ENCODE measurements around the gene ADGRG3. TPM values are rescaled to one million over a fixed set of nuclear protein-coding genes. Genes with fewer than 3 reads are reported as not detected.

The ADGRG3 gene
- total and polyA plus RNA-seq, 2 experiments from 2014 or later: not detected

DNA sequence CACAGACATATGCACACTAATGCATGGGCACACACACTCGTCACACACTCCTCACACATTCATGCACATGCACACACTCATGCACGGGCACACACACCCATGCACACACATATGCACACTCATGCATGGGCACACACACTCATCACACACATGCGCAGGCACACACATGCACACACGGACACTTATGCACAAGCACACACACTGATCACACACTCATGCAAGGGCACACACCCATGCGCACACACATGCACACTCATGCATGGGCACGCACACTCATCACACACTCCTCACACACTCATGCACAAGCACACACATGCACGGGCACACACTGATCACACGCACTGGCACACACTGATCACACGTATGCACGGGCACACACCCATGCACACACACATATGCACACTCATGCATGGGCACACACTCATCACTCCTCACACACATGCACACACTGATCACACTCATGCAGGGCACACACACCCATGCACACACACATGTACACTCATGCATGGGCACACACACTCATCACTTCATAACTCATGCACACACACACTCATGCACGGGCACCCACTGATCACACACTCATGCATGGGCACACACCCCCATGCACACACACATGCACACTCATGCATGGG is 23.6 kb upstream of the ADGRG3 start:
- H3K9ac ChIP-seq: no peak overlapping the region
- no peaks in the 10 kb centered on the region for H3K9me2 ChIP-seq (ENCODE audit: insufficient read depth)
- no peaks in the 10 kb centered on the region for H3K36me3 ChIP-seq (ENCODE audit: low read depth)
- no peak overlapping the region for H3K4me2 ChIP-seq (ENCODE audit: unreplicated experiment)
- DNase-seq: no peak
- no peak overlapping the region for H3K4me3 ChIP-seq
- in situ Hi-C loops (cut with MboI): no loop called here
- H4K20me1 ChIP-seq (ENCODE audit: insufficient read depth): no peaks in the 10 kb centered on the region
- WGBS, 2 experiments (ENCODE audit: low coverage in 1 of 2, low lambda C conversion rate in 2 of 2, missing lambda C conversion rate in 2 of 2): 97 to 99% methylated on average over 11 of the region's 11 CpGs
- H3K4me1 ChIP-seq (ENCODE audit: insufficient read depth): peaks cover 26% of the 10 kb centered on the region
- H3K27me3 ChIP-seq (replicated peaks; ENCODE audit: insufficient read depth): no peaks in the 10 kb centered on the region
- H2AFZ ChIP-seq: no peak overlapping the region
- no peak overlapping the region for H3K27ac ChIP-seq
- TF ChIP-seq EZH2phosphoT487 (IDR thresholded peaks at IDR 0.05; ENCODE audit: insufficient read depth, low read depth) (no peak), EZH2 (IDR thresholded peaks at IDR 0.05; ENCODE audit: insufficient read depth, poor library complexity, severe bottlenecking) (no peak)
- H3K79me2 ChIP-seq (ENCODE audit: insufficient read depth): no peaks in the 10 kb centered on the region
- H3K9me3 ChIP-seq (ENCODE audit: low read depth): no peaks in the 10 kb centered on the region
- no peaks in the 10 kb centered on the region for H3F3A ChIP-seq (ENCODE audit: insufficient read depth)

DNA sequence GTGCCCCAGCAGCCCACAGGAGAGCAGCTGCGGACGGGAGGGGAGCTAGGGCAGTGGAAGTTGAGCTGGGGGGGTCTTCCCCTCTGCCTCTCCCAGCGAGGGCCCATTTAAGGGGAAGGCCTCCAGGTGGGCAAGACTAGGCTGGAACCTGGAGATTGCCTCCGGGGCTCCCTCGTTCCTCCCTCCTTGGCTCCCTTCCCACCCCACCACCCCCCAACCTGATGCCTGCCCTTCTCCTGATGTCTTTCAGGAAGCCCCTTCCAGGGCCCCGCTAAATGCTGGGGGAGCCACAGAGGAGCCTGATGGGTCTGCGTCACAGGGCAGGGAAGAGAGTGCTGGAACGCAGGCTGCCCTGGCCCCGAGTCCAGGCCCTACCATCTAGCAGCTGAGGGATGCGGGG is 22.9 kb upstream of the ADGRG3 start:
- H3K4me2 ChIP-seq (ENCODE audit: unreplicated experiment): no peak overlapping the region
- WGBS, 2 experiments (ENCODE audit: low coverage in 1 of 2, low lambda C conversion rate in 2 of 2, missing lambda C conversion rate in 2 of 2): 68 to 83% methylated on average over 7 to 10 of the region's 10 CpGs
- H3K27ac ChIP-seq: no peak overlapping the region
- H2AFZ ChIP-seq: no peak overlapping the region
- no peaks in the 10 kb centered on the region for H3K27me3 ChIP-seq (replicated peaks; ENCODE audit: insufficient read depth)
- peaks cover 26% of the 10 kb centered on the region for H3K4me1 ChIP-seq (ENCODE audit: insufficient read depth)
- DNase-seq: no peak
- H3K36me3 ChIP-seq (ENCODE audit: low read depth): no peaks in the 10 kb centered on the region
- no peaks in the 10 kb centered on the region for H3K79me2 ChIP-seq (ENCODE audit: insufficient read depth)
- H3K9me2 ChIP-seq (ENCODE audit: insufficient read depth): no peaks in the 10 kb centered on the region
- no peaks in the 10 kb centered on the region for H3K9me3 ChIP-seq (ENCODE audit: low read depth)
- no peak for TF ChIP-seq EZH2phosphoT487 (IDR thresholded peaks at IDR 0.05; ENCODE audit: insufficient read depth, low read depth)
- no peak for TF ChIP-seq EZH2 (IDR thresholded peaks at IDR 0.05; ENCODE audit: insufficient read depth, poor library complexity, severe bottlenecking)
- H3K4me3 ChIP-seq: no peak overlapping the region
- H3F3A ChIP-seq (ENCODE audit: insufficient read depth): no peaks in the 10 kb centered on the region
- H3K9ac ChIP-seq: no peak overlapping the region
- in situ Hi-C loops (cut with MboI): no loop called here
- H4K20me1 ChIP-seq (ENCODE audit: insufficient read depth): no peaks in the 10 kb centered on the region

DNA sequence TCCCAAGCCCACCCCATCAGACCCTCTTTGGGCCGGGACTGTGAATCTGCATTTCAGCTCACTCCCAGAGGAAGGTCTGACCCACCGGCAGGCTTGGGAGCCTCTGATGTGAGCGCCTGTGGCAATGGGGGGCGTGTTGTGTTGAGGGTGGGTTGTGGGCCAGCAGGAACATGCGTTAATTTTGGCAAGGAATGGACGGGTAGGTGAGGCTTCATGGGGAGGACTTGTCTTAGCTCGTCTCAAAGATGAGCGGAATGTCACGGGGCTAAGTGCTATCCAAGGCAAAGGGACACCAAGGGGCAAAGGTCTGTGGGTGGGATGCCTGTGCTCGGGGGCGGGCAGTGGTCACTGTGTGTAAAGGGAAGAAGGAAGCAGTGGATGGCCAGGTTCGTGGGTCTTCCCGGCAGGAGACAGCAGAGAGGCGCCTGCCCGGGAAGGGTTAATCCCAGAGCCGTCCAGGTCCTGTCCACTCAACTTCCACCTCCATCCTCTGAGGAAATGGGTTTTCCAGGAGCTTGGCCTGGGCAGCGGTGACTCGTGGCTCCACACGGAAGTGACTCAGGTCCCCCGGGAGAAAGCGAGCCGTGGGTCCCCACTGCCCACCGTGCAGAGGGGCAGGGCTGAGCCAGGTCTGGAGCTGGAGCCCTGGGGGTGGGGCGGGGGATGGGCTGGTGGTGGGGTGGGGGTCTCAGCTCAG is 22.3 kb upstream of the ADGRG3 start:
- peak; percentile 91 for DNase-seq
- no peak overlapping the region for H3K9ac ChIP-seq
- H2AFZ ChIP-seq: no peak overlapping the region
- no peaks in the 10 kb centered on the region for H3K9me2 ChIP-seq (ENCODE audit: insufficient read depth)
- no peak overlapping the region for H3K27ac ChIP-seq
- no peak overlapping the region for H3K4me2 ChIP-seq (ENCODE audit: unreplicated experiment)
- TF ChIP-seq EZH2phosphoT487 (IDR thresholded peaks at IDR 0.05; ENCODE audit: insufficient read depth, low read depth) (no peak), EZH2 (IDR thresholded peaks at IDR 0.05; ENCODE audit: insufficient read depth, poor library complexity, severe bottlenecking) (no peak)
- H3K9me3 ChIP-seq (ENCODE audit: low read depth): no peaks in the 10 kb centered on the region
- no peaks in the 10 kb centered on the region for H4K20me1 ChIP-seq (ENCODE audit: insufficient read depth)
- no peaks in the 10 kb centered on the region for H3K27me3 ChIP-seq (replicated peaks; ENCODE audit: insufficient read depth)
- 39 to 47% methylated on average over 23 to 24 of the region's 24 CpGs for WGBS, 2 experiments (ENCODE audit: low coverage in 1 of 2, low lambda C conversion rate in 2 of 2, missing lambda C conversion rate in 2 of 2)
- H3K79me2 ChIP-seq (ENCODE audit: insufficient read depth): no peaks in the 10 kb centered on the region
- no peak overlapping the region for H3K4me3 ChIP-seq
- H3K36me3 ChIP-seq (ENCODE audit: low read depth): no peaks in the 10 kb centered on the region
- in situ Hi-C loops (cut with MboI): no loop called here
- H3K4me1 ChIP-seq (ENCODE audit: insufficient read depth): peaks cover 26% of the 10 kb centered on the region
- no peaks in the 10 kb centered on the region for H3F3A ChIP-seq (ENCODE audit: insufficient read depth)

- Histone ChIP-seq H2AFZ (no peak overlapping the region), H3K27ac (no peak overlapping the region), H3K9me3 (ENCODE audit: low read depth) (no peaks in the 10 kb centered on the region), H3K36me3 (ENCODE audit: low read depth) (no peaks in the 10 kb centered on the region), H3K79me2 (ENCODE audit: insufficient read depth) (no peaks in the 10 kb centered on the region), H3K27me3 (replicated peaks; ENCODE audit: insufficient read depth) (no peaks in the 10 kb centered on the region), H3K9ac (no peak overlapping the region), H3K9me2 (ENCODE audit: insufficient read depth) (no peaks in the 10 kb centered on the region), H3K4me3 (no peak overlapping the region), H3K4me2 (ENCODE audit: unreplicated experiment) (no peak overlapping the region), H3F3A (ENCODE audit: insufficient read depth) (no peaks in the 10 kb centered on the region), H3K4me1 (ENCODE audit: insufficient read depth) (peaks cover 26% of the 10 kb centered on the region), H4K20me1 (ENCODE audit: insufficient read depth) (no peaks in the 10 kb centered on the region)
- 84 to 87% methylated on average over 13 to 14 of the region's 14 CpGs for WGBS, 2 experiments (ENCODE audit: low coverage in 1 of 2, low lambda C conversion rate in 2 of 2, missing lambda C conversion rate in 2 of 2)
- no peak for TF ChIP-seq EZH2 (IDR thresholded peaks at IDR 0.05; ENCODE audit: insufficient read depth, poor library complexity, severe bottlenecking)
- TF ChIP-seq EZH2phosphoT487 (IDR thresholded peaks at IDR 0.05; ENCODE audit: insufficient read depth, low read depth): no peak
- peak; percentile 27 for DNase-seq
- in situ Hi-C loops (cut with MboI): no loop called here
Measured at GRCh38 chr16:57646388-57647039, 21.6 kb upstream of the ADGRG3 start.
